Measurements from ENCODE around the gene DEFB129. TPM values are rescaled to one million over a fixed set of nuclear protein-coding genes. Genes with fewer than 3 reads are reported as not detected.
"Not testable (repeated sequence)": the region's sequence is repeated elsewhere in the genome, so short reads cannot be mapped to it uniquely, and the experiment has no call there.

Gene DEFB129, protein sequence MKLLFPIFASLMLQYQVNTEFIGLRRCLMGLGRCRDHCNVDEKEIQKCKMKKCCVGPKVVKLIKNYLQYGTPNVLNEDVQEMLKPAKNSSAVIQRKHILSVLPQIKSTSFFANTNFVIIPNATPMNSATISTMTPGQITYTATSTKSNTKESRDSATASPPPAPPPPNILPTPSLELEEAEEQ
- total RNA-seq (2014; rRNA removed; shearing (Covaris generic); ENCODE audit: low replicate concordance) = not detected in 2 replicates

DNA sequence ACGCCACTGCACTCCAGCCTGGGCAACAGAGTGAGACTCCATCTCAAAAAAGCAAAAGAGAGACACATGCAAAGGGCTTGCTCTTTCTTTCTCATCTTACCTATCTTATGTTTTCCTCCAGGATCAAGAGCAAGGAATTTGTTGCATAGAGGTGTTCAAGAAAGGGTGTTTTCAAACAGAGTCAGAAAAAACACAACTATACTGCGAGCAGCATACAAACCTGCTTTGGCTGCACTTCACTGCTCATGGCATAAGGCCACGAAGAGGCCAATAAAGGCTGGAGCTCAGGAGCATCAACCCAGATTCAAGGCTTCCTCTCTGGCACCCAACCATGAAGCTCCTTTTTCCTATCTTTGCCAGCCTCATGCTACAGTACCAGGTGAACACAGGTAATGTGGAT is at the start of gene DEFB129:
DEFB129 (plus strand) TSS at position 301 of the 400 bp plus-strand sequence; CDS start at position 332, 31 bp downstream.
- in situ Hi-C loops (cut with HindIII; ENCODE audit: low pct_unique_long_range_greater_than_20kb, low sequenced_read_pairs) = no loop called here

DNA sequence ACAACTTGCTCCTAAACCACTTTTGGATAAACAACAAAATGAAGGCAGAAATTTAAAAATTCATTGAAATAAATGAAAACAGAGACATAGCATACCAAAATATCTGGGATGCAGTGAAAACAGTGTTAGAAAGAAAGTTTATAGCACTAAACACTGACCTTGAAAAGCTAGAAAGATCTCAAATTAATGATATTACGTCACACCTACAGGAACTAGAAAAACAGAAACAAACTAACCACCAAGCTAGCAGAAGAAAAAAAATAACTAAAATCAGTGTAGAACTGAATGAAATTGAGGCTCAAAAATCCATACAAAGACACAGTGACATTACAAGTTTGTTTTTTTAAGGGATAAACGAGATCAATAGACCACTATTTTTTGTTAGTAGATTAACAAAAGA is 42.8 kb upstream of the DEFB129 start:
- no peak for DNase-seq (ENCODE audit: low read depth)
- in situ Hi-C loops (cut with HindIII; ENCODE audit: low pct_unique_long_range_greater_than_20kb, low sequenced_read_pairs) = no loop called here

More for the DNA sequence above, at the start of gene DEFB129:
- no peak for DNase-seq (ENCODE audit: low read depth)

DNA sequence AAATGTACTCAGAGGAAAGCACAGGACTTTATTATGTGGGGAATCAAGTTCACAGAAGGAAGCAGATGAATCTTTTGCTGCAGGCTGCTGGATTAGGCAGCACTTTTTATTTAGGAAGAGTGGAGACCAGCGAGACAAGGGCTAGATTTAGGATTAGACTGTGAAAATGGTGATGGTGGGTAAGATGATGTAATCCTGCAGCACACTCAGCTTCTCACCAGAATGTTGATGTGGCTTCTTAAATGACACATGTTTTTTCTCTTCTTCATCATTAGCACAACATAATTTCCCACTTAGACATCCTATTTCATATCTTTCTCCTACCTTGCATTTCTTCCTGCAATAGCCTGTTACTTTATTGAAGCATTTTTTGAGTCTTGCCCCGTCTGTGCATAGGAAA is 39.3 kb upstream of the DEFB129 start:
- in situ Hi-C loops (cut with HindIII; ENCODE audit: low pct_unique_long_range_greater_than_20kb, low sequenced_read_pairs) = no loop called here
- no peak for DNase-seq (ENCODE audit: low read depth)

DNA sequence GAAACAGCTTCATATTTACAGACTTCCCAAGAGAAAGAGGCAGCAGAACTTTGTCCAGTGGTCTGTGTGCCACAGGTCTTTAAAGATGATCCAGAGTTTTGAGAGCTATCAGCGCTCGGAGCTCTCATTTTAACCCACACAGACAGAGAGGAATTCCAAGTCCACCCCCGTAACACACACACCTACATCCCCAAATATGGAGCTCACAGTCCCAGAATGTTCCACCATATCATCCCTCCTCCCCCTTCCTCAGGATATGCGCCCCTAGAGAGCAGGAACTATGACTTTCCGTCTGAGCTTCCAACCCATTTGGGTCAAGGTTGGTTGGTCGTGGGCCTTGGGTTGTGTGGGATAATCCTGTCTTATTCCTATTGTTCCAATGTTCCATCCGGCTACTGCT is 37.4 kb upstream of the DEFB129 start, which contains the start of gene DEFB128:
DEFB128 (minus strand) TSS at position 101 of the 400 bp plus-strand sequence; CDS start at position 13, 88 bp downstream.
- DNase-seq (ENCODE audit: low read depth) = no peak
- in situ Hi-C loops (cut with HindIII; ENCODE audit: low pct_unique_long_range_greater_than_20kb, low sequenced_read_pairs) = no loop called here

DNA sequence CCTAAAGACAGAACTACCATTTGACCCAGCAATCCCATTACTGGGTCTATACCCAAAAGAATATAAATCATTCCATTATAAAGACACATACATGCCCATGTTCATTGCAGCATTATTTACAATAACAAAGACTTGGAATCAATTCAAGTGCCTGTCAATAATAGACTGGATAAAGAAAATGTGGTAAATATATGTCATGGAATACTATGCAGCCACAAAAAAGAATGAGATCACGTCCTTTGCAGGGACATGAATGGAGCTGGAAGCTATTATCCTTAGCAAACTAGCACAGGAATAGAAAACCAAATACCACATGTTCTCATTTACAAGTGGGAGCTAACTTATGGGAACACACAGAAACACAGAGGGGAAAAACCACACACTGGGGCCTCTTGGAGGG is 28.8 kb upstream of the DEFB129 start:
- in situ Hi-C loops (cut with HindIII; ENCODE audit: low pct_unique_long_range_greater_than_20kb, low sequenced_read_pairs) = no loop called here
- no peak for DNase-seq (ENCODE audit: low read depth)

DNA sequence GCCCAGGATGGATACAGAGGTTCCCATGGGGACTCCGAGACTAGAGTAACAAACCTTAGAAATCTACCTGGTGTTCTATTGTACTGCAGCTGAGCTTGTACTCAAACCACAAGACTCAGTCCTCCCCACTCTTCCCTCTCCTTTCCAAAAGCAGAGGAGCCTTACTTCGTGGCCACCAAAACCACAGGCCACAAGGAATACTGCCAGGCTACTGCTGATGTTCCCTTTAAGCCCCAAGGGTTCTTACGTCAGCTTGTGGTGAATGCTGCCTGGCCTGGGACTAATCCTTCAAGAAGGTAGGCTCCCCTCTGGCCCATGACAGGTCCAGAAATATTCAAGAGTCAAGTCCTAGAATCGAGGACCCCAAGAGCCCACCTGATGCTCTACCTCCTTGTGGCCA is 27.1 kb upstream of the DEFB129 start:
- in situ Hi-C loops (cut with HindIII; ENCODE audit: low pct_unique_long_range_greater_than_20kb, low sequenced_read_pairs) = no loop called here
- DNase-seq (ENCODE audit: low read depth) = no peak

DNA sequence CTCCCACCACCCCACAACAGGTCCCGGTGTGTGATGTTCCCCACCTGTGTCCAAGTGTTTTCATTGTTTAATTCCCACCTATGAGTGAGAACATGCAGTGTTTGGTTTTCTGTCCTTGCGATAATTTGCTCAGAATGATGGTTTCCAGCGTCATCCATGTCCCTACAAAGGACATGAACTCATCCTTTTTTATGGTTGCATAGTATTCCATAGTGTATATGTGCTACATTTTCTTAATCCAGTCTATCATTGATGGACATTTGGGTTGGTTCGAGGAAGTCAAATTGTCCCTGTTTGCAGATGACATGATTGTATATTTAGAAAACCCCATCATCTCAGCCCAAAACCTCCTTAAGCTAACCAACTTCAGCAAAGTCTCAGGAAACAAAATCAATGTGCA is 23.4 kb upstream of the DEFB129 start:
- in situ Hi-C loops (cut with HindIII; ENCODE audit: low pct_unique_long_range_greater_than_20kb, low sequenced_read_pairs); DNase-seq (ENCODE audit: low read depth): not testable (repeated sequence)

DNA sequence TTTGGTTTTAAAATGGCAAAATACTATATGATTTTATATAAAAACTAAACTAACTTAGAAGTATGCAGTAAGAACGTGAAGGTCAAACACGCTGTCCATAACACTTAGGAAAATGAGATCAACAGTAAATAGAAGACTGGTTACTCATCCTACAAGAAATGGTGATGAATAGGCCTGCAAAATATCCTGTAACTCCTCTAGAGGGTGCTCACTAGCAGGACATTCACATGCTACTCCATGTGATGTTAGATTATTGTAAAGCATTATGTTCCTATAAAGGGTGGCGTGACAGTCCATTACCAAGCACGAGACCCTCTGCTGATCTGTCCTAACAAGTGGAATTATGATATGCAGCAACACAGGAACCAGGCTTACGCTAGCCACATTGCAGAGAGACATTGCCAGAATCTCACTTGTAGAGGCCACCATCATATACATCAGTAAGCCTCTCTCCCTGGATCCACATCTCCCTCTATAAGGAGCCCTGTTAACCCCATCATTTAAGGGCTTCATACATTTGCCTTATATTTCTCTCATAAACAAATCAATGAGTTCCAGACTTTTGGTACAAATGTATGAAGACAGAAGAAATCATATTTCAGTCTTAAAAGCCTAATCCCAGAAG is 18.0 kb upstream of the DEFB129 start:
- peak; percentile 42 for DNase-seq (ENCODE audit: low read depth)
- in situ Hi-C loops (cut with HindIII; ENCODE audit: low pct_unique_long_range_greater_than_20kb, low sequenced_read_pairs) = no loop called here

DNA sequence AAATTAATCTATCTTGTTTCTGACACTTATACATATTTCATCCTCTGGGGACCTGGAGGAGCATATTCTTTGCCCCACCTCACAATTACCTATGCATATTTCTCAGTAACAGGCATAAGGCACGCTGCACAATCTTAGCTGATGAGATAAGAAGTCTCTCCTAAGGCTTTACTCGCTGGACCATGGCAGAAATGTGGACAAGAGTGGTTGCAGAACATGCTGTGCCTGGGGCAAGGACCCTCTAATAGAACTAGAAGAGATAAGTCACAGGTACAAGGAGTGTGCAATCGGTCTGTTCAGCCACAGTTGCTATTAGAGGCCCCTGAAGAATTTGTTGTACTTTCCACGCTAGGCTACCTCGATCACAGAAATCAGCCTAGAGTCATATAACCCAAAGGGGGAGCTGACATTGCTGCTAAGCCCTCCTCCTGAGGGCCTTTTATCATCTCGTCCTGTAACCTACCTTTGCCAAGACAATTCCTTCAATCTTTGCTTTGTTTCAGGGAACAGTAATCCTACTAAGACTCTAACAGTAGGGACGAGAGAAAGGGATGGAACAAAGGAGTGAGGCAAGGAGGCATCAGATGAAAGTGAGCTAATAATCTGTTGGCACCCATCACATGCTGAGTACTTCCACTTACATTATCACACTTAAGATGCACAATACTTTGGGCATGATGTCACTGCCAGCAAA is 16.1 kb upstream of the DEFB129 start:
- in situ Hi-C loops (cut with HindIII; ENCODE audit: low pct_unique_long_range_greater_than_20kb, low sequenced_read_pairs) = no loop called here

DNA sequence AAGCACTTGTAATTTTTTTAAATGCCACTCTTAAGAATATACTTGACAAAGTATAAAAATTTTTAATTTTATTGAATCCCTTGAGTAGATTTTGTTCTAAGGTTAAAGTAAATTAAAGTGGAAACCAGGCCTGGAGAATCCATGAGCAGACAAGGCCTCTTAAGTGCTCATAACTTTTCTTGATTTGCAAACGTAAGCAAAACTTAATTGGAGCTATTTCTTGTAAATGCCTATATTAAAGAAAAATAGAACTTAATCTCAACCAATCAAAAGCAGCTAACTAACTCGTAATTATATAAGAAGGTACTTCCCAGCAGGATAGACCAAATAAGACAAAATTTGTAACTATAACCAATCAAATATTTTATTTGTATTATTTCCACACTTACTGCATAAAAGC is 12.7 kb upstream of the DEFB129 start:
- DNase-seq (ENCODE audit: low read depth) = no peak
- in situ Hi-C loops (cut with HindIII; ENCODE audit: low pct_unique_long_range_greater_than_20kb, low sequenced_read_pairs) = no loop called here

More for the DNA sequence above, 16.1 kb upstream of the DEFB129 start:
- no peak for DNase-seq (ENCODE audit: low read depth)

DNA sequence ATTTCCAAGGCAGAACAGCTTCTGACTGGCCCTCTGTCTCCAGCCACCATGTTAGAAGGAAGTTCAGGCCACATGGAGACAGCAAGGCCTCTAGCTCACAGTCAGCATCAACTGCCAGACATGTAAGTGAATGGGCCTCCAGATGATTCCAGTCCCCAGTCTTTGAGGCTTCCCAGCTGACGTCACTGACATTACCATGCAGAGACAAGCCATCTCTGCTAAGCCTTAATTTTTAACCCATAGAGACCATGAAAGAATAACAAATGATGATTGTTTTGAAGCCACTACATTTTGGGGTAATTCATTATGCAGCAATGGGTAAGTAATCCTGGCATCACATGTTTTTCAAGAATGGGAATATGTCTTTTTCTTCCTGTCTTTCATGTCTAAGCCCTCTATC is 11.3 kb upstream of the DEFB129 start:
- no peak for DNase-seq (ENCODE audit: low read depth)
- in situ Hi-C loops (cut with HindIII; ENCODE audit: low pct_unique_long_range_greater_than_20kb, low sequenced_read_pairs) = no loop called here

DNA sequence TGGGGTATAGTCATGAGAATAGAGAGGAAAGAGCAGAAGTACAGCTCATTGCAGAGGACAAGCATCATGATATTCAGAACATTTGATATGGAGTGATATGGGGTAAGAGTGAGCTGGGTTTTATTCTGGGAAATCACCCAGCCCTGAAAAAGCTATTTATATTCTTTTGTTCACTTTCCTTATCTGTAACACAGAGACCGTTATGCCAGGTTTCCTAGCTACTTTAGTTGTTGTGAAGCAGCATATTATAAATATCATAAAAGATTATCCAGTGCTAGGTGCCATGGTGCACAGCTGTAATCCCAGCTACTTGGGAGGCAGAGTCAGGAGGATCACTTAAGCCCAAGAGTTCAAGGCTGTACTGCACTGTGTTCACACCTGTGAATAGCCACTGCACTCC is 9.8 kb upstream of the DEFB129 start:
- DNase-seq (ENCODE audit: low read depth) = no peak
- in situ Hi-C loops (cut with HindIII; ENCODE audit: low pct_unique_long_range_greater_than_20kb, low sequenced_read_pairs) = no loop called here

DNA sequence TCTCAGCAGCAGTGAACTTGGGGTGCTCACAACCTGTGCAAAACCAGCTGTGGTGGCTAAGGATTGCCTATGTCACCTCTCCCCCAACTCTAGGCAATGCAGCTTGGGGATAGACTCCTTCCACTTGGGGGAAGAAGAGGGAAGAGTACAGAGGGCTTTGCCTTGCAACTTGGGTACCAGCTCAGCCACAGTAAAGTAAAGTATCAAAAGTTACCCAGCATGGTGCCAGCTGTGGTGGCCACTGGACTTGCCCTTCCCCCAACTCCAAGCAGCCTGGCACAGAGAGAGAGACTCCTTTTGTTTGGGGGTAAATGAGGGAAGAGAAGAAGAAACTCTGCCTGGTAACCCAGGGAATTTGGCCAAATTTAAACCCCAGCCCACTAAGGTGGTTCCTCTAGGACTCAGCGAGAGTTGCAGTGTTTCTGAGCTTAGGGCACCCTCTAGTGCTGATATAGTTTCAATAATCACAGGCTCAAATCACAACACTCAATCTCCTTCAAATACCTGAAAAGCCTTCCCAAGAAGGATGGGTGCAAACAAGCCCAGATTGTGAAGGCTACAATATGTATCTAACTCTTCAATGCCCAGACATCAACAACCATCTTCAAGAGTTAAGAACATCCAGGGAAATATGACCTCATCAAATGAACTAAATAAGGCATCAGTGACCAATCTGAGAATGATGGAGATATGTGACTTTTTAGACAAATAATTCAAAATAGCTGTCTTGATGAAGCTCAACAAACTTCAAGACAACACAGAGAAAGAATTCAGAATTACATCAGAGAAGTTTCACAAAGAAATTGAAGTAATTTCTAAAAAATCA is 7.6 kb upstream of the DEFB129 start:
- DNase-seq (ENCODE audit: low read depth) = peak; percentile 16
- in situ Hi-C loops (cut with HindIII; ENCODE audit: low pct_unique_long_range_greater_than_20kb, low sequenced_read_pairs) = no loop called here

DNA sequence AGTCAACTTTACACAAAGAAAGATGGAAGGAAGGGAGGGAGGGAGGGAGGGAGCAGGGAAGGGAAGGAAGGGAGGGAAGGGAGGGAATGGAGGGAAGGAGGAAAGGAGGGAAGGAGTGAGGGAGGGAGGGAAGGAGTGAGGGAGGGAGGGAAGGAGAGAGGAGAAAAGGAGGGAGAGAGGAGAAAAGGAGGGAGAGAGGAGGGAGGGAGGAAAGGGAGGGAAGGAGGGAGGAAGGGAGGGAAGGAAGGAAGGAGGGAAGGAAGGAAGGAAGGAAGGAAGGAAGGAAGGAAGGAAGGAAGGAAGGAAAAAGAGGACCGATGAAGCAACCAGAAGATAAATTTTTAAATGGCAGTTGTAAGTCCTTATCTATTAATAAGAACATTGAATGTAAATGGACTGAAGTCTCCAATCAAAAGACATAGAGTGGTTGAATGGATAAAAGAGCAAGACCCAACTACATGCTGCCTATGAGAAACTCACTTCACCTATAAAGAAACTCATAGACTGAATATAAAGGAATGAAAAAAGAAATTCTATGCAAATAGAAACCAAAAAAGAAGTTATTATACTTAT is 5.7 kb upstream of the DEFB129 start:
- DNase-seq (ENCODE audit: low read depth) = no peak

DNA sequence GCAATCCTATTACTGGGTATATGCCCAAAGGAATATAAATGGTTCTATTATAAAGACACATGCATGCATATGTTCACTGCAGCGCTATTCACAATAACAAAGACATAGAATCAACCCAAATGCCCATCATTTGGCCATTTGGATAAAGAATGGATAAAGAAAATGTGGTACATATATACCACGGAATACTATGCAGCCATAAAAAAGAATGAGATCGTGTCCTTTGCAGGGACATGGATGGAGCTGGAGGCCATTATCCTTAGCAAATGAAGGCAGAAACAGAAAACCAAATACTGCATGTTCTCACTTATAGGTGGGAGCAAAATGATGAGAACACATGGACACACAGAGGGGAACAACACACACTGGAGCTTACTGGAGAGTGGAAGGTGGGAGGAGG is 1.2 kb upstream of the DEFB129 start:
- DNase-seq (ENCODE audit: low read depth); in situ Hi-C loops (cut with HindIII; ENCODE audit: low pct_unique_long_range_greater_than_20kb, low sequenced_read_pairs): not testable (repeated sequence)

More for the DNA sequence above, 5.7 kb upstream of the DEFB129 start:
- in situ Hi-C loops (cut with HindIII; ENCODE audit: low pct_unique_long_range_greater_than_20kb, low sequenced_read_pairs) = no loop called here

DNA sequence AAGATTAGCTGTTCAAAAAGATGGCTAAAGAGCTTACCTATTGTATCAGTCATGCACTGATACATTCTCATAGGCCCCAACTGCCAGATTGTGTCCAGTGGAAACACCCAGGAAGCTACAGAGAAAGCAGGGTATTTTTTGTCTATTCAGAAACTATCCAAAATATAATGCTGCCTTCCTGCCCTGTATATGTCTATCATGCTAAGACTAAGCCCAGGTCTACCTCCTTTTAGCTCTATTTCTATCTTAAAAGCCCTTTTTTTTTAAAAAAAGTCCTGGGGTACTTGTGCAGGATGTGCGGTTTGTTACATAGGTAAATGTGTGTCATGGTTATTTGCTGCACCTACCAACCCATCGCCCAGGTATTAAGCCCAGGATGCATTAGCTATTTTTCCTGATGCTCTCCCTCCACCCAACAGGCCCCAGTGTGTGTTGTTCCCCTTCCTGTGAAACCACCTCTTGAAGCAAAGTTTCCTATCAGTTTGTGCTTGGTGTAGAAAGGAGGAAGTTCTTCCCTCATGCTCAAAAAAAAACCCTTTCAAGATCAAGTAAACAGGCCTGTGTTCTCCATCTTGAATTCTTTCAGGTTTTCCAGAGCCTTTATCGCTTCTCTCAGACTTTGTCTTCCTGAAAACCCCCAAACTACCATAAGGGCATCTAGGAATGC is 514 bp downstream of the DEFB129 start:
- in situ Hi-C loops (cut with HindIII; ENCODE audit: low pct_unique_long_range_greater_than_20kb, low sequenced_read_pairs) = no loop called here
- DNase-seq (ENCODE audit: low read depth) = no peak

DNA sequence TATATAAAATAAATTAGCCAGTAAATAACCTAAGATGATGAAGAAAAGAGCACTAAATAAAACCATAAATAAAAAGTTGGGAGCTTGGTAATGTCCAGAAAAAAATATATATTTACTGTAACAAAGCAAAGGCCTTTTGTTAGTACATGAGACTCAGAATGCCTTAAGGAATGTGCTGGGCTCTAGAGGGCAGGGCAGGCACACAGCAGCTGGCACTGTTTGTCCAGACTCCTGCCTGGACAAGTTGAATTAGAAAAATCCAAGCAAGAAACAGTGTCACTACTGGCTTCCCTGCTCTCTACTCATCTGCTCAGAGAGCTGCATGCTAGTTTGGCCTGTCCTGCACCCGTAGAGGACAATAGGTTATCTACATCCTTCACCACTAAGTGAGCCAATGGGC is 8.8 kb downstream of the DEFB129 start:
- DNase-seq (ENCODE audit: low read depth) = no peak
- in situ Hi-C loops (cut with HindIII; ENCODE audit: low pct_unique_long_range_greater_than_20kb, low sequenced_read_pairs) = no loop called here

DNA sequence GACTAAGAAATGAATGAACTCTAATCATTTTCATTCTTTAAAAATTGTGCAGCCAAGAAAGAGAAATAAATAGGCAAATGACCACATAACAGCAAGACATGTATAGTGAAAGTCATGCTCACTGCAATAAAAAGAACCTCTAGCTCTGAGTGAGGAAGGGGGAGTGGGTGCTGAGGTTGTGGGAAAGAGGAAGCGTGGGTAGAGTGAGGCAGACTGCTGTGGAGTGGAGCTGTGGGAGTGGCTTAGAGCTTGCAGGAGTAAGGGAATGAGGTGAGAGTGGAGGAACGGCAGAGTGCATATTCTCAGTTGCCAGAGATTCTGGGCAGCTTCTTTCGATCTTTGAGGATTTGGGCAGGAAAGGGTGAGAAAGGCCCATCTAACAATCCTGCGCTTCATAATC is 10.4 kb downstream of the DEFB129 start:
- in situ Hi-C loops (cut with HindIII; ENCODE audit: low pct_unique_long_range_greater_than_20kb, low sequenced_read_pairs) = no loop called here
- DNase-seq (ENCODE audit: low read depth) = no peak
